ENCODE measurements around the gene ADGRE3.

DNA sequence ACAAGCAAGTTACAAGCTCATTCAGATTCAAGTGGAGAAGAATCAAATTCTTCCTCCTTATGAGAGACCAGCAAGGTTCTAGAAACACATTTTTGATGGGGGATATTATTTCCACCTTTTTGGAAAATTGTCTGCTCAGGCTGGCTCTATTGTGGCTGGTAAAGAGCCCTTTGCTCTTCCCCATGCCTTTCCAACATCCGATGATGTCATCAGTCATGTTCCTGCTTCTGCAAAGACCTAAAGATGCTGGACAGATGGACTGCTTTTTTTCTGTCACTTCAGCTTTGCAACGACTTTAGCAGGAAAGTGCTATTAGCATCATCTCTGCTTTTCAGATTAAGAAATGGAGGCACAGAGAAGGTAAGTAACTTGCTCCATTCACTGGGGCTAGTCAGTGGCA, 4.2 kb downstream of the ADGRE3 start:
- TF ChIP-seq CTCF (IDR thresholded peaks at IDR 0.05), result no peak
- no peak for TF ChIP-seq POLR2AphosphoS5 (IDR thresholded peaks at IDR 0.05)
- TF ChIP-seq POLR2A (IDR thresholded peaks at IDR 0.05), result no peak

Measured in prostate gland (tissue), 2 donors.